OCI-M2 (cell line): ENCODE results near the gene ATRAID.
"Not testable (repeated sequence)": the region's sequence is repeated elsewhere in the genome, so short reads cannot be mapped to it uniquely, and the experiment has no call there.

Experiments
- DNase-seq: peaks from one replicate; lab custom pipeline; 2025; ENCODE audit not compliant: unreplicated experiment; lab: John Stamatoyannopoulos, UW

Gene ATRAID

GRCh38 chr2:27211943-27212625, at the start of gene ATRAID, which contains the start of gene SLC5A6:
TSS of gene ATRAID (plus strand) at chr2:27212041. CDS start at chr2:27212369, 328 bp downstream.
TSS of gene SLC5A6 (minus strand) at chr2:27212268. CDS start at chr2:27207650, 4,618 bp downstream.
- peak; percentile 34 for DNase-seq

- no peak for DNase-seq
These were observed 49.4 kb upstream of the ATRAID start for GRCh38 chr2:27162151-27163121.

GRCh38 chr2:27164960-27165763, 46.7 kb upstream of the ATRAID start:
- no peak for DNase-seq

GRCh38 chr2:27170581-27171337, 41.1 kb upstream of the ATRAID start:
- DNase-seq: no peak

GRCh38 chr2:27171351-27171848, 40.4 kb upstream of the ATRAID start:
- DNase-seq: no peak

- no peak for DNase-seq
These were observed 37.2 kb upstream of the ATRAID start for GRCh38 chr2:27174638-27175037.

- DNase-seq: no peak
These were observed 36.5 kb upstream of the ATRAID start for GRCh38 chr2:27175330-27175729.

GRCh38 chr2:27175781-27176180, 36.1 kb upstream of the ATRAID start:
- DNase-seq: not testable (repeated sequence)

- no peak for DNase-seq
These were observed 34.1 kb upstream of the ATRAID start for GRCh38 chr2:27177441-27178351.

- no peak for DNase-seq
These were observed 33.4 kb upstream of the ATRAID start for GRCh38 chr2:27178469-27178868.

GRCh38 chr2:27179344-27180000, 32.4 kb upstream of the ATRAID start:
- DNase-seq: no peak

- no peak for DNase-seq
These were observed 29.5 kb upstream of the ATRAID start for GRCh38 chr2:27182346-27182745.

GRCh38 chr2:27184115-27184514, 27.7 kb upstream of the ATRAID start:
- DNase-seq: no peak

- no peak for DNase-seq
These were observed 26.4 kb upstream of the ATRAID start for GRCh38 chr2:27185331-27186026.

GRCh38 chr2:27186613-27187345, 25.1 kb upstream of the ATRAID start:
- DNase-seq: no peak

GRCh38 chr2:27189989-27190388, 21.9 kb upstream of the ATRAID start:
- no peak for DNase-seq

- no peak for DNase-seq
These were observed 20.6 kb upstream of the ATRAID start for GRCh38 chr2:27191070-27191829.
